GM20000 (cell line): ENCODE data around the gene ARFIP1.

Source experiments
- DNase-seq: peaks from one replicate; pipeline ENCODE4 v3.0.0; 2012; ENCODE audit warnings: low spot score
- TF ChIP-seq, protein P1 (sequence below): IDR thresholded peaks from 2 replicates; pipeline ENCODE4 v1.5.1; 2012; ENCODE audit warnings: mild to moderate bottlenecking, control low read depth; ENCODE audit errors: extremely low read depth, missing control alignments

ARFIP1 gene

DNA sequence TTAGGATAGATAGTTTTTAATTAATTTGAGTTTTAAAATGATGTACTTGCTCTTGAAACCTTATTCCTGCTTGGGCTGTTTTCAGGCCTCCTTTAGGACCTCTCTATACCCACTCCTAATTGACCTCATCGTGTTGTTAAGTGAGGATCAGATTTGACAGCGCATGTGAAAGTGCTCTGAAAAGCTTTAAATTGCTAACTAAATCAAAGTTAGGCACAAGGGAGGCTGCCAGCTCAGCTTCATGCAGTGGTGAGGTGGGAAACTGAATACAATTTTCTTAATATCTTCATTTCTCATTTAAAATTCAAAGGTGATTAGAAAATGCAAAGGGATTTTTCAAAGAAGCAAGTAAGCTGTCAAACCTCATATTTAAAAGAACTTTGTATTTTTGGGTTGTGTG lies 176.4 kb downstream of the ARFIP1 start:
- TF ChIP-seq, protein P1, sequence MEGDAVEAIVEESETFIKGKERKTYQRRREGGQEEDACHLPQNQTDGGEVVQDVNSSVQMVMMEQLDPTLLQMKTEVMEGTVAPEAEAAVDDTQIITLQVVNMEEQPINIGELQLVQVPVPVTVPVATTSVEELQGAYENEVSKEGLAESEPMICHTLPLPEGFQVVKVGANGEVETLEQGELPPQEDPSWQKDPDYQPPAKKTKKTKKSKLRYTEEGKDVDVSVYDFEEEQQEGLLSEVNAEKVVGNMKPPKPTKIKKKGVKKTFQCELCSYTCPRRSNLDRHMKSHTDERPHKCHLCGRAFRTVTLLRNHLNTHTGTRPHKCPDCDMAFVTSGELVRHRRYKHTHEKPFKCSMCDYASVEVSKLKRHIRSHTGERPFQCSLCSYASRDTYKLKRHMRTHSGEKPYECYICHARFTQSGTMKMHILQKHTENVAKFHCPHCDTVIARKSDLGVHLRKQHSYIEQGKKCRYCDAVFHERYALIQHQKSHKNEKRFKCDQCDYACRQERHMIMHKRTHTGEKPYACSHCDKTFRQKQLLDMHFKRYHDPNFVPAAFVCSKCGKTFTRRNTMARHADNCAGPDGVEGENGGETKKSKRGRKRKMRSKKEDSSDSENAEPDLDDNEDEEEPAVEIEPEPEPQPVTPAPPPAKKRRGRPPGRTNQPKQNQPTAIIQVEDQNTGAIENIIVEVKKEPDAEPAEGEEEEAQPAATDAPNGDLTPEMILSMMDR, result no peak
- no peak for DNase-seq

DNA sequence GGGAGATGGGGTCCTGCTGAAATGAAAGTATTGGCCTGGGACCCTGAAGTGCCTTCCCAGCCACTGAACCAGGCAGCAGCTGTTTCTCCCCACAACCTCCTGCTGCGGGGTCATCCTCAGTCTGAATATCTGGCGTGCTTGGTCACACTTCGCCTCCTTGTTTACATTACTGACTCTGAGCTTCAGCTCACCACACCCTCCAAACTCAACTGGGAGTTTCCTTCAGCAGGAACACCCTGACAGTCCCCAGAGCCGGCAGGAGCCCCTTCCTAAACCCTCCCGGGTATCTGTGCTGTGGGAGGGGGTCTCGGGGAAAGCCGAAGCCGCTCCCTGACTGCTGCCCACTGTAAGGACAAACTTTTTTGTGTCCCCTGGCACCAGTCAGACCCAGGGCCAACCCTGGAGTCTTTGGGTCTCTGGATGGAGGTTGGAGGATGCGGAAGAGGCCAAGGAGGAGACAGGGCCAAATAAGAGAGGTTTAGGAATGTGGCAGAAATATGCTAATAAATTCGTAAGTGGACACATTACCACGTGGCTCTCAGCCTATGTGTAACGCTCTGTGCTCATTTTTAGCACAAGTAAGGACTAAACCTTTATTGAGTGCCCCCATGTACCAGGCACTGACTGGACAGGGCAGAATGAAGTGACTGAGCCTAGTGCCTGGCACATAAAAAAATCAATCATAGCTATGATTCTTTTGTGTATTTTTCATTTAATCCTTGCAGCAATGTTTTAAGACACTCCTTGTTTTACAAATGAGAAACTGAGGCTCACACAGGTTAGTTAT lies 177.1 kb downstream of the ARFIP1 start:
- DNase-seq, result no peak
- TF ChIP-seq, protein P1, result no peak

DNA sequence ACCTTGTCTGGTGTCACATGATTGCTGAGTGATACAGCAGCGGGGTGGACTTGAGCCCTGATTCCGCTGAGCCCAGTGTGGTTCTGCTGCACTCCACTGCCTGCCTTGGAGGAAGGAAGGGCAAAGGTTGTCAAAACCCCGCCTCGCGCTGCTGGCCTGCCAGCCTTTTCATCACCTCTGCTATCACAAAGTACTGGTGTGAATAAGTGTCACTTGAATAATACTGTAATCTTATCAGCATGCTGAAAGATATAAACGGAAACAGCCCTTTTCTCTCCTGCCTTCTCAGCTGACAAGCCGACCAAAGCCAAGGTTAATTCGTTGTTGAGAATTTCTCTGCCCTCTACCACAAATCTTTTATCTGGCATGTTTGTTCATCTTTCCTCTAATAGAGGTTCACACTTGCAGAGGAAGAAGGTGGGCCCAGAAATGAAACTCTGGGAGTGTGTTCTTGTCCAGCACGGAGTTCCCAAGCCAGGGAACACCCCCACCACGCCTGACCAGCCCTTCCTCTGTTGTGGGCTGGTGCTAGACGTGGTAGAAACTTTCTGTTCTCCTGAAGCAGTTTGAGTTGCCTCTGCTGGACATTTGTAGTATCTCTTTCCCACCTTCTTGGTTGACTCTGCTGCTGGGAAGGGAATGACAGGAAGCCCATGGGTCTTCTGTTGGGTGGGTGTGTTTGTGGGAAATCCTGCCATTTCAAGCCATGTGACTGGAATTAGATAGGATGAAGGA lies 177.8 kb downstream of the ARFIP1 start:
- DNase-seq, result no peak

DNA sequence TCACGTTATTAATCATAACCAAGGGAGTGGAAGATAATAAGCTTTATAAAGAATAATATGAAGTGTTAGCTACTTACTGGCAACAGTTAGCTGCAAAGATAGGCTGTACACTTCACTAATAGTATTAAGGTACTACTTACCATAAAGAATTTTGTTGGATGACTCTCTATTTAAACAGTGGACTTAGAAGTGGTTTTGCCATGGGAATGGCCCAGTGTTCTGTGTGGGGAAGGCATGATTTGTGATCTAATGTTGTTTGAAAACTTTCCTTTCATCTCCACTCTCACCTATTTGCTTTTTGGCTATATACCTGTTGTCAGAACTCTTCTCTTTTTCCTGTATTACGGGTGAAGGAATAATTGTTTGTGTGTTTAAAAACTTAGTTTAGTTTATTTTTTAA lies 179.3 kb downstream of the ARFIP1 start:
- TF ChIP-seq, protein P1, result no peak
- DNase-seq, result no peak

More for the DNA sequence above, 177.8 kb downstream of the ARFIP1 start:
- TF ChIP-seq, protein P1, result no peak

DNA sequence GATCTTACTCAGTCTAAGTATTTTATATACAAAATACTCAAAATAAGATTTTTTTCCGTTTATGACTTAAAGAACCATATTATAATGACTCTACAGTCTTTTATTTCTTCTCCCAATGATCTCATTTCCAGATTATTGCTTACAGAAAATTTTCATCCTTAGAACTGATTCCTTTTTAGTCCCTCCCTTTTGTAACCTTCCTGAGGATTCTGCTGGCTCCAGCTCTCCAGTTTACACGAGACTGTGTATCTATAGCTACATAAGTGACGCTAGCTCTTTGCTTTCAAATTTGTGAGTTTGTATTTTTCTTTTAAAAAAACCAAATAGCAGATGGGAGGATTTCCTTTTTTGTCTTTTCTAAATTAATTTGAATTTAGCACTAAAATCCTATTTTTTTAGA lies 180.3 kb downstream of the ARFIP1 start:
- no peak for DNase-seq
- TF ChIP-seq, protein P1, result no peak

DNA sequence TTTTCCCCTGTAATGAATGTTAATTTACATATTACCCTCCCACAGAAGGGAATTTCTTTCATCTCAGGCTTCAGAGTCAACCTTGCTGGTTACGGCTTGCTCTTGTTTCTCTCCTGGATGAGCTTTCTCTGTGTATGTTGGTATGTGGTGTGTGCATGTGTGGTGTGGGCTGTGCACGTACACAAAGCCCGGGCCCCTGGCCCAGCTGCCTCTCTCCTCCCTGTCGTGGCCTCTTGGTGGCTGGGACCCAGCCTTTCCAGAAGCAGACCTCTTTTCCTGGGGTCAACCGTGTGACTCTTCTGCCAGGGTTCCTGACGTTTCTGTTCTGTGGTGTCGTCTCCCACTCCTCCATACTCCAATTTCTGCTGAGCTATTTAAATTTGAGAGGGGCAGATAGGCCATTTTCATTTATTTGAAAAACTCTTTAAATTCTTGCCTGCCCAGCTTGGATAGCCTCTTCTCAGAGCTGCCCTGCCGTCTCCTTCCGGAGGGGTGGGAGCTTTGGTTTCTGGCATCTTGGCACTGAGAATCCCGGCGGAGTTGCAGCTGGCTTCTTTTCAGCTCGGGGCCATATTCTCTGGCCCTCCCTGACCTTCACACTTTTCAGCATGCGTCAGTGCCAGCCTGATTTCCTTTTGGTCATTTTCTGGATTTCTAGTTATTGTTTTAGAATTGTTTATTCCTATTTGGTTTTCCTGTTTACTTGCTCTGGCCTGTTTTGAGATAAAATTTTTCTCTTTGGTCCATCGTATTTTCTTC lies 181.4 kb downstream of the ARFIP1 start:
- no peak for DNase-seq
- TF ChIP-seq, protein P1, result no peak

DNA sequence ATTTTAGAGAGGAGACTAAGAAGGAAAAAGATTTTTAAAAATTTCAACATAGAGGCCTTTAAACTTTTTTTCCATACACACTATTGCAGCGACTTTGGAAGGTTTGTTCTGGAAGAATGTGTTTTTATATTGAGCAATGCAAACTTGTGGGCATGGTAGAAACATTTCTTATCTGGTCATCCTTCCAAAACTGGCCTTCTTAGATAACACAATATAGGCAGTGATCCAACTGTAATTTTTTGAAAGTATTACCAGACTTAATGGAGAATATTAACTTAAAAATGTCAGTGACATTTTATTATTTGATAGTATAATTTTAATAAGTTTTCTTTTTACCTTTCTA lies 182.0 kb downstream of the ARFIP1 start:
- DNase-seq, result no peak

More for the DNA sequence above, 182.0 kb downstream of the ARFIP1 start:
- TF ChIP-seq, protein P1, result no peak
